DND-41 (cell line): Measurements from ENCODE around the gene ABHD15.
A peak's percentile ranks its signal among the peaks of the same experiment; 100 is the strongest.

ENCODE experiments used
- ATAC-seq: fragments of 200-7000 bp; cut with Tn5 transposase; 3 replicates; pipeline ENCODE4 v1.9.1; 2021; ENCODE audit warnings: low read depth; ENCODE audit not compliant: insufficient read depth
- DNase-seq: peaks from one replicate; pipeline ENCODE4 v3.0.0-alpha.2; 2020
- H2AFZ ChIP-seq: 2 replicates; pipeline ENCODE4 v1.6.0; 2012; ENCODE audit warnings: low read depth, low read length
- H3K27ac ChIP-seq: 2 replicates; pipeline ENCODE4 v1.5.1; 2012; ENCODE audit warnings: low read length, inconsistent platforms
- H3K27me3 ChIP-seq: fragments of 200-600 bp; sonication (generic); 2 replicates; pipeline ENCODE4 v1.6.0; 2012; ENCODE audit warnings: low read length, mild to moderate bottlenecking, inconsistent platforms; ENCODE audit not compliant: insufficient read depth, poor library complexity
- H3K36me3 ChIP-seq: 2 replicates; pipeline ENCODE4 v1.5.1; 2012; ENCODE audit warnings: low read length, inconsistent platforms; ENCODE audit not compliant: insufficient read depth
- H3K4me1 ChIP-seq: 2 replicates; pipeline ENCODE4 v1.5.1; 2012; ENCODE audit warnings: mild to moderate bottlenecking, low read length; ENCODE audit not compliant: insufficient read depth
- H3K4me2 ChIP-seq: 2 replicates; pipeline ENCODE4 v1.6.0; 2012; ENCODE audit warnings: mild to moderate bottlenecking, moderate library complexity, low read length, inconsistent platforms; ENCODE audit not compliant: insufficient read depth
- H3K4me3 ChIP-seq, 2 experiments: fragments of 200-600 bp in 1 of 2; shearing (Covaris generic) in 1 of 2; 2 replicates each; pipeline ENCODE4 v1.5.1; 2012 to 2016; ENCODE audit warnings: inconsistent platforms in 2 of 2, low read length in 2 of 2, mild to moderate bottlenecking in 2 of 2, low read depth in 1 of 2, moderate library complexity in 1 of 2
- H3K79me2 ChIP-seq: 2 replicates; pipeline ENCODE4 v1.6.0; 2012; ENCODE audit warnings: low read length, inconsistent platforms; ENCODE audit not compliant: insufficient read depth
- H3K9ac ChIP-seq: 2 replicates; pipeline ENCODE4 v1.6.0; 2012; ENCODE audit warnings: low read depth, mild to moderate bottlenecking, inconsistent platforms, low read length, moderate library complexity
- H3K9me3 ChIP-seq: 2 replicates; pipeline ENCODE4 v1.5.1; 2012; ENCODE audit warnings: low read length, moderate library complexity, mild to moderate bottlenecking, inconsistent platforms; ENCODE audit not compliant: insufficient read depth, severe bottlenecking
- H4K20me1 ChIP-seq: 2 replicates; pipeline ENCODE4 v1.6.0; 2012; ENCODE audit warnings: low read length; ENCODE audit not compliant: insufficient read depth
- EZH2 ChIP-seq: IDR thresholded peaks from 3 replicates; pipeline ENCODE4 v1.6.1; 2012; ENCODE audit warnings: borderline replicate concordance, low read depth, mild to moderate bottlenecking, moderate library complexity, low read length, inconsistent platforms; ENCODE audit not compliant: severe bottlenecking
- TF ChIP-seq, protein P1 (sequence below): IDR thresholded peaks from 2 replicates; pipeline ENCODE4 v1.5.1; 2012; ENCODE audit warnings: borderline replicate concordance, low read length, moderate library complexity, mild to moderate bottlenecking; ENCODE audit not compliant: poor library complexity, severe bottlenecking; ENCODE audit errors: extremely low read depth

Gene ABHD15

DNA sequence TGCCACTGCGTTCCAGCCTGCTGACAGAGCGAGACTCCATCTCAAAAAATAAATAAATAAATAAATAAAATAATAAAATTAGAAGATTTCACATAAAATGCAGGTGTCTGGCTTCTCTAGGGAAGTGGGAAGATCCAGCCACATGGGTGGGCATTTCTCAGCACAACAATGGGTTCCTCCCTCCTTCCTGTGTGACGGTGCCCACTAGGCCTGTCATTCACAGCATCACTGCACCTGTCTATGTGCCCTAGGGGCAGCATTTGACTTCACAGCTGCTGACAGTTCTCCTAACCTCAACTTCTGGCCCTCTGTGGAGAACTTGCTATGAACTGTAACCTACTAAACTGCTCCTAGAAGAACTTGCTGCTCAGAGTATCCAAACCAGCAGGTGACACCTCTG lies 3.0 kb downstream of the ABHD15 start:
- Histone ChIP-seq H3K9ac (no peak overlapping the region), H4K20me1 (peaks cover 15% of the 10 kb centered on the region), H3K9me3 (no peaks in the 10 kb centered on the region), H3K4me2 (no peak overlapping the region), H3K36me3 (peaks cover 15% of the 10 kb centered on the region), H3K27me3 (peaks cover 9% of the 10 kb centered on the region), H2AFZ (no peak overlapping the region), H3K4me1 (peaks cover 36% of the 10 kb centered on the region), H3K27ac (no peak overlapping the region), H3K4me3 (no peak overlapping the region), H3K79me2 (peaks cover 23% of the 10 kb centered on the region)
- TF ChIP-seq EZH2: no peak
- TF ChIP-seq, protein P1, sequence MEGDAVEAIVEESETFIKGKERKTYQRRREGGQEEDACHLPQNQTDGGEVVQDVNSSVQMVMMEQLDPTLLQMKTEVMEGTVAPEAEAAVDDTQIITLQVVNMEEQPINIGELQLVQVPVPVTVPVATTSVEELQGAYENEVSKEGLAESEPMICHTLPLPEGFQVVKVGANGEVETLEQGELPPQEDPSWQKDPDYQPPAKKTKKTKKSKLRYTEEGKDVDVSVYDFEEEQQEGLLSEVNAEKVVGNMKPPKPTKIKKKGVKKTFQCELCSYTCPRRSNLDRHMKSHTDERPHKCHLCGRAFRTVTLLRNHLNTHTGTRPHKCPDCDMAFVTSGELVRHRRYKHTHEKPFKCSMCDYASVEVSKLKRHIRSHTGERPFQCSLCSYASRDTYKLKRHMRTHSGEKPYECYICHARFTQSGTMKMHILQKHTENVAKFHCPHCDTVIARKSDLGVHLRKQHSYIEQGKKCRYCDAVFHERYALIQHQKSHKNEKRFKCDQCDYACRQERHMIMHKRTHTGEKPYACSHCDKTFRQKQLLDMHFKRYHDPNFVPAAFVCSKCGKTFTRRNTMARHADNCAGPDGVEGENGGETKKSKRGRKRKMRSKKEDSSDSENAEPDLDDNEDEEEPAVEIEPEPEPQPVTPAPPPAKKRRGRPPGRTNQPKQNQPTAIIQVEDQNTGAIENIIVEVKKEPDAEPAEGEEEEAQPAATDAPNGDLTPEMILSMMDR: no peak
- DNase-seq (peak; percentile 36), ATAC-seq (no peak)

DNA sequence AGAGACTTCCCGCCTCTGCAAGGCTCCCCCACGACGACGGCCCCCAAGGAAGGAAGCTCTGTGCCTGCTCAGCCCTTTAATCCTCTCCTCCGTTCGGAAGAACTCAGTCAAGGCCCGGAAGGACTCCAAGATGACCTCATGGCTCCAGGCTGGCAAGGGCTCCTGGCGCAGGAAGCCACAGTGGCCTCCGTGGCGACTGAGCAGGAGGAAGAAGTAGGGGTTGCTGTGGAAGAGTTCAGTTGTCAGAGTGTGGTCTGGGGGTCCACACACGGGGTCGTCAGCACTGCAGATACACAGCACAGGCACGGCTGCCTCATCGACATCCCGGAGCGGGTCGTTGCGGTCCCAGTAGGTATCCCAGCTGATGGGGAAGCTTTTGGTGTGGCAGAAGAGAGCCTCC lies 4.2 kb downstream of the ABHD15 start:
- Histone ChIP-seq H2AFZ (no peak overlapping the region), H3K9me3 (no peaks in the 10 kb centered on the region), H3K9ac (no peak overlapping the region), H3K79me2 (peaks cover 21% of the 10 kb centered on the region), H3K27ac (no peak overlapping the region), H3K4me3 (no peak overlapping the region), H3K4me1 (peaks cover 31% of the 10 kb centered on the region), H3K4me2 (no peak overlapping the region), H3K36me3 (peaks cover 13% of the 10 kb centered on the region), H4K20me1 (peaks cover 15% of the 10 kb centered on the region), H3K27me3 (peaks cover 9% of the 10 kb centered on the region)
- TF ChIP-seq, protein P1: no peak
- TF ChIP-seq EZH2: no peak
- DNase-seq (no peak), ATAC-seq (no peak)

DNA sequence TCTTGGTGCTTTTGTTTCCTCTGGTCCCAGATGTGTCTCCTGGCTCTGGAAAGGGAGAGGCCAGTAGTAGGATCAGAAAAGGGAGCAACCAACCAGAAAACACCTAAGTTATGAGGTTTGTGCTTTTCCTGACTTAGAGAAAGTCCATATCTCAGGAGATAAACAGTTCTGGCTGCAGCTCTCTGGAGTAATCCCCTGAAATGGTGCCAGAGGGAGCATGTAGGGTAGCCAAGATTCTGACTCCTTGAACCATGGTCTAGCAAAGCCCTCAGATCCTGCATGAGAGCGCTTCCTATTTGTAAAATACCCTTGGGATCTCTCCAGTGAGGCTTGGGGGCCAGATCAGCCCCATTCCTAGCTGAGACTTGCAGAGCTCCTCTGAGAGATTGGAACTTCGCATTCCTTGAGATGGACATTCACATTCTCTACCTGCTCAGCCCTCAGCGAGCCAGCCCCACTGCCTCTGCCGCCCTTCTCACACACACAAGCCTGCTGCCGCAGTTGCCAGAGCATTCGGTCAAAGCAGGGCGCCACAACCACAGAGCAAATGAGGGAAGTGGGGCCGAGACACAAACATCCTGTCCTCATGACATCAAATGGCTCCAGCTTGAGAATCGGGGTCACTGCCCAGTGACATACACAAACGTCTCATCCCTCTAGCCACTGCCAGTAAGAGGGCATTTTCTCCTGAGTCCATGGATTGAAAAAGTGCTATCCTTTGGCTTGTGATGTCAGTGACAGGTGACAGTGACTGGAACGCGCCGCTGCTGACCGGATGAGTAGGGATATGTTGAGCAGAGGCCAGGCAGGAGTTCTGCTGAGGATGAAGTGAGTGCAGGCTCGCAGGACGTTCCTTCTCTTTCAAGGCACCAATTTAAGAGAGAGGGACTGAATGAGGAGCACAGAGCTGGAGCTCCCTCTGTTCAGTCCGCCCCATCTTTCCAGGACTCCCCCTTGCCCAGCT lies 5.0 kb downstream of the ABHD15 start:
- TF ChIP-seq, protein P1: no peak
- no peak for TF ChIP-seq EZH2
- H3K4me2 ChIP-seq: no peak overlapping the region
- H3K79me2 ChIP-seq: peaks cover 15% of the 10 kb centered on the region
- H3K4me3 ChIP-seq: no peak overlapping the region
- H2AFZ ChIP-seq: no peak overlapping the region
- peaks cover 15% of the 10 kb centered on the region for H4K20me1 ChIP-seq
- no peak overlapping the region for H3K27ac ChIP-seq
- H3K9ac ChIP-seq: no peak overlapping the region
- peaks cover 9% of the 10 kb centered on the region for H3K27me3 ChIP-seq
- no peaks in the 10 kb centered on the region for H3K9me3 ChIP-seq
- H3K36me3 ChIP-seq: peaks cover 13% of the 10 kb centered on the region
- DNase-seq: no peak
- peaks cover 25% of the 10 kb centered on the region for H3K4me1 ChIP-seq
- no peak for ATAC-seq
